GM19372 (cell line): ENCODE measurements around the gene ATCAY.

Source experiments
- ATAC-seq: cut with Tn5 transposase; IDR thresholded peaks from one replicate; pipeline ENCODE4 v1.9.1; 2021; ENCODE audit warnings: mild to moderate bottlenecking, low read depth, moderate library complexity; ENCODE audit not compliant: unreplicated experiment

The ATCAY gene, protein sequence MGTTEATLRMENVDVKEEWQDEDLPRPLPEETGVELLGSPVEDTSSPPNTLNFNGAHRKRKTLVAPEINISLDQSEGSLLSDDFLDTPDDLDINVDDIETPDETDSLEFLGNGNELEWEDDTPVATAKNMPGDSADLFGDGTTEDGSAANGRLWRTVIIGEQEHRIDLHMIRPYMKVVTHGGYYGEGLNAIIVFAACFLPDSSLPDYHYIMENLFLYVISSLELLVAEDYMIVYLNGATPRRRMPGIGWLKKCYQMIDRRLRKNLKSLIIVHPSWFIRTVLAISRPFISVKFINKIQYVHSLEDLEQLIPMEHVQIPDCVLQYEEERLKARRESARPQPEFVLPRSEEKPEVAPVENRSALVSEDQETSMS

DNA sequence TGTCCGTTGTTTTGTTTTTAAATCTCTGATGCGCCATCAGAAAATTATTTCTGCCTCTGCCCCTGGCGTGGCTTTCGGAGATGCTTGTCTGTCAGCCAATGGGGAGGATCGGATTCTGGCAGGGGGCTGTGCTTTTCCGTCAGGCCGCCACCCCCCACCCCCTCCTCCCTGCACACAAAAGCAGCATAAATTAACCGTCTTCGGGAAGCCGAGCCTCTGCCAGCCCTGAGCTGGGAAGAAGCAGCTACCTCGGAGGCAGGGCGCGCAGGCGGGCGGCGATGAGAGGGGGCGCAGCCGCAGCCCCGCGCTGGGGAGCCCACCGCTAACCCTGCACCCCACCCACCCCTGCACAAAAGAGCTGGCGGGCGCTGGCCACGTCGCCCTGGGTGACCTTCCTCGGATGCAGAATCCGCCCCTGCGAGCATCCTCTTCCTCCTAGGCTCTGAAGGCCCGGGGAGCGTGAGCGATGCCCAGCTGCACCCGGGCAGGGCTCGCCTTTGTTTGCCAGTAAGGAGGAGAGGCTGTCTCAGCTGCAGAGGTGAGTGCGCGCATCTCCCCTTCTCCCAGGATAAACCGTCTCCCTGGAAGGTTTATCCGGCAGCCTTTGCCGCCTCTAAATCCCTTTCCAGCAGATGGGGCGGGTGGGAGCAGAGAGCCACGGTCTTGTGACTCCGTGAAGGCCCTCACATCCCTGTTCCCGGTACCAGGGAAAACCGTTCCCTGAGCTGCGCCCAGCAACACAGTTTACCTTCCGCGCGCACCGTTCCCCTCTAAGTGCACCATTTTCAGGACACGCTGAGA lies at the start of gene ATCAY:
Gene ATCAY (plus strand): TSS at position 215 of the 801 bp plus-strand sequence. CDS start 5,083 bp downstream, outside the sequence.
- no peak for ATAC-seq

DNA sequence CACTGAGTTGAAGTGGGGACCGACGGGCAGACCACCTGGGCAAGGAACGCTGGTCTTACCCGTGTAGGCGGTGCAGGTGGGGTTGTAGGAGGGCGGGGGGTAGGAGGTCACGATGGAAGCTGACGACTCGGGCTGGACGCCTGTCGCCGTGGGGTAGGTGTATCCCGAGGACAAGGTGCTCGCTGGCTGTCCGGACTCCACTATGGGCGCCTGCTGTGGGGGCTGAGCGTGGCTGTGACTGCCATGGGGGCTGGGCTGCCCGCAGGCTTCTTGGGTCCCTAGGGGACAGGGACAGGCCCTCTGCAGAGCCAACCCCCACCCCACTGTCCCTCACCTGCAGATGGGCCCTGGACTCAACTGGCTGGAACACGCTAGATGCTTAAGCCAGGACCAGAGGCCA lies 48.9 kb upstream of the ATCAY start:
- ATAC-seq, result no peak

DNA sequence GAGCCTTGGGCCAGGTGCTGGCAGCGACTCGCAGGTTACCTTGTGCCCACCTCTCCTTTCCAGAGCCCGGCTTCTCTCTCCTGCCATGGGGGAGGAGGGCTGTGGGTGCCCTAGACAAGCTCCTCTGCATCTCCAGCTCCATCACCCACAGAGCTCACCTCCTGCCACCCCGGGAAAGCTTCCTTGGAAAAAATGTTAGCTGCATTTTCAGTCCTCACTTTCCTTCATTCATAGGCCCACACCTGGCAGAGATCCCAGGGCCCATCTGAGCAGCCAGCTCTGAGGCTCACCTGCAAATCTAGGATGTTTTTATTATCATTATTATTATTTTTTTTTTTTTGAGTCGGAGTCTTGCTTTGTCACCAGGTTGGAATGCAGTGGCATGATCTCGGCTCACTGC lies 48.5 kb upstream of the ATCAY start:
- ATAC-seq, result no peak

DNA sequence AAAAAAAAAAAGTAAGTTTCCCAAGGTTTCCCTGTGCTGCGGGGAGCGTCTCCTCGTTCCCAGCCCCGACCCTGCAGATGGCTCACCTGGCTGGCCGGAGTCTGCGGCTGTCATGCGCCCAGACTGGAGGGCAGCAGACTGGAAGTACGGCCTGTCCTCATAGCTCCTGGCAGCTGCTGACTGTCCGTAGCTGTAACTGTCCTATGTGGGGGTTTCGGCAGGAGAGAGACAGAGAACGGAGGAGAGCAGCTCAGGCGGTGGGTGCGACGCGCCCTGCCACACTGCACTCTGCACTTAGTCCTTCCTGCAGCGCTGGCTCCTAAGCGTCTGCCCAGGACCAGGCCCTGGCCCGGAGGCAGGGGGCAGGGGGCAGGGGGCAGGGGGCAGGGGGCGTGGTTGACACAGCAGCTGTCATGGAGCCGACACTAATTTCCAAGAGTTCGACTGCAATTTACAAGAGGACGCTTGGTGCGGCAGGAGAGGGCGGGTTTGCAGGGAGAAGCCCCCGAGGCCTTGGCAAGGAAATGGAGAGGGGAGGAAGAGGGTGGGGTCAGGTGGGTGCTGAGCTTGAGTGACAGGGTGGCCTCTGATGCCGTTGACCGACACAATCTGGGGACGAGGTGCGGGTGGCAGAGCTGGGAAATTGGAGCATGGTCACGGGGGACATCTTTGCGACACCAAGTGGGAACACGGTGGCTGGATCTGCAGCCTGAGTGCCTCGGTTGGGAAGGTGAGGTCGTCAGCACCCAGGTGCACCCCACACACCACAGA lies 46.7 kb upstream of the ATCAY start:
- no peak for ATAC-seq

DNA sequence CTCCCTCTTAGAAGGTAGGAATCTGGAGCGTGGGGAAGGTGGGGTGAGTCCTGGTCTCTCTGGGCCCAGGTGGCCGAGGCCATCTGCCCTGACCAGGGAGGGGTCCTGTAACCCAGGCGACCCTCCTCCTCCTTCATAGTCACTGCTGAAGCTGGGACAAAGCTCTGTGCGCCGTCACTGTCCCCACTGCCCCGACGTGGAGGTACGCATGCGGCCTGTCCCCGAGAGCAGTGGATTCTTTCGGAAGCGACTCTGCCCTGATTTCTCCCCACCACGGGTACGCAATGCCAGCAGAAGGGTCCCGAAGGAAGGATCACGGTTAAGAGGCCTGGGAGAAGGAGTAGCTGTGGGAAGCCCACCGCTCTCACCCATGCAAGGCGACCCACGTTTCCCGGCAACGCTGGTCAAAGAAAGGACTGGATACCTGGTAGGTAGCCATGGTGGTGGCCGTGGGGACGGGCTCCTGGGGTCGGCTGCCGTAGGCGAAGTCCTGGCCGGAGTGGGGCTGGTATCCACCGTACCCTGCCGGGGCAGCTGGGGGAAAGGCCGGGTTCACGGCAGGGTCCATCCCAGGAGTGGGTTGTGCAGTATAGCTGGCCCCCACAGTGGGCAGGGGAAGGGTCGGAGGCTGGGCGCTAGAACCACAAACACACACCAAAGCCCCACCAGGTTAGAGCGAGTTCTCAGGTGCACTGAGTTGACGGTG lies 46.0 kb upstream of the ATCAY start:
- ATAC-seq, result no peak

DNA sequence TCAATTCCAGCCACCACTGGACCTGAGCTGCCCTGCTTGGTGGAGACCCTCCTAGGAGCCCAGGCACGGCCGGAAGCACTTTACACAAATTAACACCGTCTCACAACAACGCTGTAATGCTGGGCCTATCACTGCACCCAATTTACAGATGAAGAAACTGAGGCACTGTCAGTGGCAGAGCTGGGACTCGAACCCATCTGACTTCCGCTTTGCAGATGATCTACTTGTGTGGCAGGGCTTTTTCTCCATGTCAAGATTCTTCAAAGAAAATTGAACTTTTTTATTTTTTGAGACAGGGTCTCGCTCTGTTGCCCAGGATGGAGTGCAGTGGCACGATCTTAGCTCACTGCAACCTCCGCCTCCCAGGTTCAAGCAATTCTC lies 45.4 kb upstream of the ATCAY start:
- no peak for ATAC-seq

DNA sequence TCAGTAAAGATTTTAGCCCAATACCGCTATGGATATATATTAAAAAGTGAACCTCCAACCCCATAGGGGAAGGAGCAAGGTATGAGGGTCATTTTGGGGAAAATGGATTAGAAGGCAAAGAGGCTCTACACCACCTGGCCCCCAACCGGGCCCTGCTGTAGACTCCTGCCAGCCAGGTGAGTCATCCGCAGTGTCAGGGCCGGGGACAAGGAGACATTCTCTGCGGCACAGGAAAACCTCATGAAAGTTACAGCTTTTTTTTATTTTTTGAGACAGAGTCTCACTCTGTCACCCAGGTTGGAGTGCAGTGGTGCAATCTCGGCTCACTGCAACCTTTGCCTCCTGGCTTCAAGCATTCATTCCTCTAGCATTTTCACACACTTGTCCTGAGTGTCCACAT lies 43.6 kb upstream of the ATCAY start:
- ATAC-seq, result no peak

DNA sequence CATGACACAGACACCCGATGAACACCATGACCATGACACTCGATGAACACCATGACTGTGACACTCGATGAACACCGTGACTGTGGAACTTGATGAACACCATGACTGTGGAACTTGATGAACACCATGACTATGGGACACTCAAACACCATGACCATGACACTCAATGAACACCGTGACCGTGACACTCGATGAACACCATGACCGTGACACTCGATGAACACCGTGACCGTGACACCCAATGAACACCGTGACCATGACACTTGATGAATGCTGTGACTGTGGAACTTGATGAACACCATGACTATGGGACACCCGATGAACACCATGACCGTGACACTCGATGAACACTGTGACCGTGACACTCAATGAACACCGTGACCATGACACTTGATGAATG lies 43.2 kb upstream of the ATCAY start:
- ATAC-seq, result no peak

DNA sequence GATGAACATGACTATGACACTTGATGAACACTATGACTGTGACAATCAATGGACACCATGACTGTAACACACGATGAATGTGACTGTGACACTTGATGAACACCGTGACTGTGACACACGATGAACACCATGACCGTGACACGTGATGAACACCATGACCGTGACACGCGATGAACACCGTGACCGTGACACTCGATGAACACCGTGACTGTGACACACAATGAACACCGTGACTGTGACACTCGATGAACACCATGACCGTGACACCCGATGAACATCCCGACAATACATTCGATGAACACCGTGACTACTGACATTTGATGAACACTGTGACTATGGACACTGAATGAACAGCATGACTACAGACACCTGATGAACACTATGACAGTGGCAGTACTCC lies 42.6 kb upstream of the ATCAY start:
- no peak for ATAC-seq

DNA sequence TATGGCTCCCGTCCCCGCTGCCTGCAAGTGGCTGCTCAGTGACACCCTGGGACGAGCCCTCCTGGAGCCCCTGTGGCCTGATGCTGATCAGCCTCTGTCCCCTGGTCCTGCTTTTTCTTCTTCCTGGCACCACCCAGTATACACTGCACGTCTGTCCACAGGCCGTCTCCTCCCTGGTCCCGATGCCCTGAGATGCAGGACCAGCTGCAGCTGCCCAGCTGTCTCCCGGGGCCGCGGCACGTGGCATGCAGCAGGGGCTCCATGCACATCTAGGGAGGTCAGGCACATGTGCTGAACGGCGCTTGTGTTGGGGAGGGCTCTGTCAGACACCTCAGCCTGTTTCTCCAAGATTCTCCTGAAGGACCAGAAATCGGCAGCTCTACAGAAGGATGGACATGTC lies 41.8 kb upstream of the ATCAY start:
- no peak for ATAC-seq

DNA sequence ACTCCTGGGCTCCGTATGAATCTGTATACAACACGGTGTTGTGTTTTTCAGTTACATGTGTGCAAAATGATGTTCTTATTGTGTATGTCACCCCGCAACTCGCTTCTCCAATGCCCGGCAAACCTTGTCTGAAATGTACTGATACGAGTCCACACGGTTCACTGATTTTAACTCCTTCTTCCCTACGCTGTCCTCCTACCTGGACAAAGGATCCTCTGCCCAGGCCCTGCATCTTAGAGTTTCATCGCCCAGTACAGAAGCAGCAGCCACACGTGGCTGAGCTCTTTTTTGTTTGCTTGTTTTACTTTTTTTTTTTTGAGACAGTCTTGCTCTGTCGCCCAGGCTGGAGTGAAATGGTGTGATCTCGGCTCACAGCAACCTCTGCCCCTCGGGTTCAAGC lies 40.5 kb upstream of the ATCAY start:
- no peak for ATAC-seq

DNA sequence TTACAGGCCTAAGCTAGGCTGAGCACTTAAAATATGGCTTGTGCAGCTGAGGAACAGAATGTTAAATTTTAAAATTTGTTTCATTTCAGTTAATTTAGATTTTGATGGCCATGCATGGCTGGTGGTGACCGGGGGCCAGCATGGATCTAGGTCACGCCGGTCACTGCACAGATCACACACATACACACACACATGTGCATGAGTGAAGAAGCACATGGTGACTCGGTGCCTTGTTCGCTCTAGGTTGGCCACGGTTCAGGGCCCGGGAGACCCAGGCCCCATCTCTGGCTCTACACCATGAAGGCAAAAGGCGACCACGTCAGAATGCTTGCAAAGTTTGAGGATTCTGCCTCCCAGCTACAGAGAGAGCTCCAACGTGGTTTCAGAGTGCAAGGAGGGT lies 39.7 kb upstream of the ATCAY start:
- no peak for ATAC-seq

DNA sequence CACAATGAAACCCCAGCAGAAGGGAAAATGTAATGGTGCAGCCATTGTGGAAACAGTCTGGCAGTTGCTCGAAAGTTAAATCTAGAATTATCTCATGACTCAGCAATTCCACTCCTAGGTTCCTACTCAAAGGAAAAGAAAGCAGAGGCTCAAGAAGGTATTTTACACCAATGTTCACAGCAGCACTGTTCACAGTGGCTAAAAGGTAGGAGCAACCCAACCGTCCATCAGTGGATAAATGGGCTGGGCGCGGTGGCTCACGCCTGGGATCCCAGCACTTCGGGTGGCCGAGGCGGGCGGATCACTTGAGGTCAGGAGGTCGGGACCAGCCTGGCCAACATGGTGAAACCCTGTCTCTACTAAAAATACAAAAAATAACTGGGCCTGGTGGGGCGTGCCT lies 37.5 kb upstream of the ATCAY start:
- ATAC-seq, result no peak

DNA sequence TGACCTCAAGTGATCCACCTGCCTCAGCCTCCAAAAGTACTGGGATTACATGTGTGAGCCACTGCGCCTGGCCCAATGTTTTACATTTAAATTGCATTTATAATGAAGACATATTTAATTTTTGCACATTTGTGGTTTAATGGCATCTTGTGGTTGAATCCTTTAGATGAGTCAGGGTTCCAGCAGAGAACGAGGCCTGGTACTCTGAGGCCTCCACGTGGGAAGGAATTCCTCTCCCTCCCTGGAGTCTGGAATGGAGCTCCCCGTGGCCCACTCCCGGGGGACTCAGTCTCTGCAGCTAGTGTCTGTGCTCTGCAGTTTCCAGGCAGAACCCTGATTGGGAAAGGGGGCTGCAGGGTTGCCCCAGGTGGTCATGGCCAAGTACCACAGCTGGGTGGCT lies 35.9 kb upstream of the ATCAY start:
- no peak for ATAC-seq

DNA sequence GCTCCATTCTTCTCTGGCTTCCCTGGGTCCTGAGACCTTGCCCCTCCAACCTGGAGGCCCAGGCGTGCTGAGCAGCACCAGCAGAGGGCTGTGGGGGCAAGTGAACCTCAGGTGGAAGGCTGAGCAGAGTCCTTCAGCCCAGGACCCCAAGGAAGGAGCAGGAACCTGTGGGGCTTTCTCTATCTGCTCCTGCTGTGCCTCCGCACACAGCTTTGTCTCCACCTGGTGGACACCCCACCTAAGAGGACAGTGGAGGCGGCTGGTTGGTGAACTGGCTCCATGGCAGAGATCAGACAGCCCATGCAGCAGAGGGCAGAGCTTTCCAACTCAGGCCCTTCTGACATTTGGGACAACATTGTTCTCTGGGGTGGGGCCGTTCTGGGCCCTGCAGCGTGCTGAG lies 31.4 kb upstream of the ATCAY start:
- ATAC-seq, result no peak

DNA sequence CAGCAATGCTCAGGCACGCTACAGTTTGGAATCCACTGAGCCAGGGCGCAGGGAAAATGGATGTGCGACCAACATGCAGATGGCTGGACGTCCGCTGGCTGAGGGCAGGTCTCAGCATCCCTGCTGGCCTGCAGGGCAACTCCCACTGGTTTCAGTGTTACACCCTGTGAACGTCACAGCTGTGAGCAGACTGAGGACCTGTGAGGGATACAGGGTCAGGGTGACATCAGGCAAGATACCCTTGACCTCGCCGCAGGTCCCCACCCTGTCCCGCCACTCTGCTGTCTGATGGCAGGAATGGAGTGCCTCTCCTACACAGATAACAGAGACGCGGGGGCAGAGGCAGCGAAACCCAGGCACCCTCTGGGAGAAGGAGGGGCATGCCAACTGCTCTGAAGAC lies 30.7 kb upstream of the ATCAY start:
- no peak for ATAC-seq

DNA sequence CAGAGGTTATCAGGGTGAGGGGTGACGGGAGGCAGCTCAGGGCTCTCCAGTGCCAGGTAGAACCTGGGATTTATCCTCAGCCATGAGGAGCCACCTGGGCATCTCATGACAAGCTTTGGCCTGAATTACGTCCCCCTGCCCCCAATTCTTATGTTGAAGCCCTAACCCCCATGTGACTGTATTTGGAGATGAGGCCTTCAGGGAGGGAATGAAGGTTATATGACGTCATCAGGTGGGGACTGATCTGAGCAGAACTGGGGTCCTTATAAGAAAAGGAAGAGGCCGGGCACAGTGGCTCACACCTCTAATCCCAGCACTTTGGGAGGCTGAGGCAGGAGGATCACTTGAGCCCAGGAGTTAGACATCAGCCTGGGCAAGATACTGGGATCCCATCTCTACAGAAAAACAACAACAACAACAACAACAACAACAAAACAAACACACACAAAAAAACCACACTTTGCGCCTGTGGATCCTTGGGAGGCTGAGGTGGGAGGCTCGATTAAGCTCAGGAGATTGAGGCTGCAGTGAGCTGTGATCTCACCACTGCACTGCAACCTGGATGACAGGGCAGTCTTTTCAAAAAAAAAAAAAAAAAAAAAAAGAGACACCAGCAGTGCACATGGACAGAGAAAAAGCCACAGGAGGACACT lies 30.0 kb upstream of the ATCAY start:
- ATAC-seq, result no peak

DNA sequence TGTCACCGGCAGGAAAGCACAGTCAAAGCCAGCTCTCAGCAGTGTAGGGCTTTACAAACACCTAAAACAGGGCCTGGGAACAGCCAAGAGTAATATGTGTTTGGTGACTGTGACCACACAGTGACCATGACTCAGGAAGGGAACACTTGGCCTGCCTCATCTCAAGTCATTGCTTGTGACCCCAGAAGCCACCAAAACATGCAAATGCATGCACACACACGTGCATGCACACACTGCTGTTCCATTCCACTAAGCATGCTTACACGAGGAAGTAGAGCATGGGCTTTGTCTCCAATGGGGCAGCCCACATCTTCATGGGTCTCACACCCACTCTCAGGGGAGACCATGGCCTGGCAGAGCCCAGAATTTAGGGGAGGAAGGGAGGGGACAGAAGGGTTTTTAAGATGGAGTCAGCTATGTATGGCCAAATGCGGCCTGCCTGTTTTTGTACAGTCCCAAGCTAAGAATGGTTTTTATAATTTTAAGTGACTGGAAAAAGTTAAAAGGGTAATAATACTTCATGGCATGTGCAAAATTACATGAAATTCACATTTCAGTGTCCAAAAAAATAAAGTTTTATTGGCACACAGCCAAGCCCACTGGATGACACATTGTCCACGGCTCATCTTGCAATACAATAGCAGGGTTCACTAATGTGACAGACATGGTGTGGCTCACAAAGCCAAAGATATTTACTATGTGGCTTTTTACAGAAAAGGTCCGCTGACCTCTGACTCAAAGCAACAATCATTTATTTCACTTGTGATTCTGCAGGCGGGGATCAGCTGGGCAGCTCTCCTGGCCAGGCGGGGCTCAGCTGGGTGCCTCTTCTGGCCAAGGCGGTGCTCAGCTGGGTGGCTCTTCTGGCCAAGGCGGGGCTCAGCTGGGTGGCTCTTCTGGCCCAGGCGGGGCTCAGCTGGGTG lies 29.0 kb upstream of the ATCAY start:
- no peak for ATAC-seq

DNA sequence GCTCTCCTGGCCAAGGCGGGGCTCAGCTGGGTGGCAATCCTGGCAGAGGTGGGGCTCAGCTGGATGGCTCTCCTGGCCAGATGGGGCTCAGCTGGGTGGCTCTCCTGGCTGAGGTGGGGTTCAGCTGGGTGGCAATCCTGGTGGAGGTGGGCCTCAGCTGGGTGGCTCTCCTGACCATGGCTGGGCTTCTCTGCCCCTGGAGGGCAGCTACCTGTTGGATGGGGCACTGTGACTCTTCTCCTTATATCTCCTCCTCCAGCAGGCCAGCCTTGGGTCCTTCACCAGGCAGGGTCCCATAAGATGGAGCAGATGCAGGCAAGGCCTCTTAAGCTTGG lies 28.3 kb upstream of the ATCAY start:
- no peak for ATAC-seq
